ENCODE data around the gene SORBS2. TPM values are rescaled to one million over a fixed set of nuclear protein-coding genes. Genes with fewer than 3 reads are reported as not detected.

The SORBS2 gene
- total RNA-seq, 4 donors from 2014 or later = 17.4 to 40.8 (median 21.9) TPM

- TF ChIP-seq, protein P1, sequence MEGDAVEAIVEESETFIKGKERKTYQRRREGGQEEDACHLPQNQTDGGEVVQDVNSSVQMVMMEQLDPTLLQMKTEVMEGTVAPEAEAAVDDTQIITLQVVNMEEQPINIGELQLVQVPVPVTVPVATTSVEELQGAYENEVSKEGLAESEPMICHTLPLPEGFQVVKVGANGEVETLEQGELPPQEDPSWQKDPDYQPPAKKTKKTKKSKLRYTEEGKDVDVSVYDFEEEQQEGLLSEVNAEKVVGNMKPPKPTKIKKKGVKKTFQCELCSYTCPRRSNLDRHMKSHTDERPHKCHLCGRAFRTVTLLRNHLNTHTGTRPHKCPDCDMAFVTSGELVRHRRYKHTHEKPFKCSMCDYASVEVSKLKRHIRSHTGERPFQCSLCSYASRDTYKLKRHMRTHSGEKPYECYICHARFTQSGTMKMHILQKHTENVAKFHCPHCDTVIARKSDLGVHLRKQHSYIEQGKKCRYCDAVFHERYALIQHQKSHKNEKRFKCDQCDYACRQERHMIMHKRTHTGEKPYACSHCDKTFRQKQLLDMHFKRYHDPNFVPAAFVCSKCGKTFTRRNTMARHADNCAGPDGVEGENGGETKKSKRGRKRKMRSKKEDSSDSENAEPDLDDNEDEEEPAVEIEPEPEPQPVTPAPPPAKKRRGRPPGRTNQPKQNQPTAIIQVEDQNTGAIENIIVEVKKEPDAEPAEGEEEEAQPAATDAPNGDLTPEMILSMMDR (IDR thresholded peaks at IDR 0.05) = no peak
- TF ChIP-seq POLR2AphosphoS5 (IDR thresholded peaks at IDR 0.05) (no peak), POLR2A (IDR thresholded peaks at IDR 0.05) (no peak), EP300 (IDR thresholded peaks at IDR 0.05) (no peak)
- no peaks in the 10 kb centered on the region for H3K9me3 ChIP-seq
- peak overlapping the region; percentile 73 for H3K27ac ChIP-seq
- H3K27me3 ChIP-seq = no peaks in the 10 kb centered on the region
- no peak for DNase-seq (ENCODE audit: low spot score in 2 of 2)
- H3K4me1 ChIP-seq = peaks cover 4% of the 10 kb centered on the region
- peak overlapping the region; percentile 30 for H3K4me3 ChIP-seq
- no peaks in the 10 kb centered on the region for H3K36me3 ChIP-seq
- 75% methylated on average over 12 of the region's 12 CpGs for WGBS
These were observed 39.5 kb downstream of the SORBS2 start for GRCh38 chr4:185772391-185773093.

DNA sequence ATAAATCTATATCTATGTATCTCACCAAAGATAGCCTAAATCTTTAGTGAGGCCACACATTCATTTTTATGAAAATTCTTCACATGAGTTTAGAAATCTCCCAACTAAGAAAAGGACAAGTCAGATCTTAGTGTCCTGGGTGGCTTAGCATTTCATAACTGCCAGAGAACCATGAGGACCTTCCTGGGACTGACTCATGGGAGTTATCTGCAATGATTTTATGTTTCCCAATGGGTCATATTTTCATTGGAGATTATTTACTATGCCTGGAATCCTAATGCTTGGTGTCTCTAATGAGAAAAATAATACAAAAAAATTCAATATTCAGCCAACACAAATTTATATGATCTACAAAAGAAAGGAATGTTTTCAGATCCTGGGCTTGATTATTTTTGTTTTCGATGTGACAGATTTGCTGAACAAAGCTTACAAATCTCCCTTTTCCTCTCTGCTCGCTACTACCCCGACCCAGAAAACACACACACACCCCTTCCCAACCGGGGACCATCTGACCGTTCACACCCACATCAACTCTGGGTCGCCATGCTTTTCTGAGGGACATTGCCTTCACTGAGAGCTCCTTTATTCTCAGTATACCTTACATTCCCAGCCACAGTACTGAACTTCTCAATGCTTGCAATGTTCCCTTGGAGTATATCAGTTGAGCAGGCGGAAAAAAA, 40.1 kb downstream of the SORBS2 start:
- H3K27me3 ChIP-seq = no peaks in the 10 kb centered on the region
- no peaks in the 10 kb centered on the region for H3K36me3 ChIP-seq
- no peaks in the 10 kb centered on the region for H3K9me3 ChIP-seq
- no peak for TF ChIP-seq POLR2A (IDR thresholded peaks at IDR 0.05)
- no peak for TF ChIP-seq POLR2AphosphoS5 (IDR thresholded peaks at IDR 0.05)
- TF ChIP-seq, protein P1 (IDR thresholded peaks at IDR 0.05) = no peak
- no peak for TF ChIP-seq EP300 (IDR thresholded peaks at IDR 0.05)
- H3K4me1 ChIP-seq = peaks cover 4% of the 10 kb centered on the region
- 66% methylated on average over 7 of the region's 7 CpGs for WGBS
- peak overlapping the region; percentile 73 for H3K27ac ChIP-seq
- H3K4me3 ChIP-seq = no peak overlapping the region
- DNase-seq (ENCODE audit: low spot score in 2 of 2) = no peak

GRCh38 chr4:185767528-185767927, 44.5 kb downstream of the SORBS2 start:
- DNase-seq (ENCODE audit: low spot score in 2 of 2) = no peak
- H3K4me3 ChIP-seq = no peak overlapping the region
- H3K27me3 ChIP-seq = no peaks in the 10 kb centered on the region
- WGBS = 94% methylated on average over 4 of the region's 4 CpGs
- no peak overlapping the region for H3K27ac ChIP-seq
- H3K36me3 ChIP-seq = no peaks in the 10 kb centered on the region
- TF ChIP-seq POLR2A (IDR thresholded peaks at IDR 0.05) = no peak
- TF ChIP-seq, protein P1 (IDR thresholded peaks at IDR 0.05) = no peak
- TF ChIP-seq POLR2AphosphoS5 (IDR thresholded peaks at IDR 0.05) = no peak
- no peak for TF ChIP-seq EP300 (IDR thresholded peaks at IDR 0.05)
- H3K9me3 ChIP-seq = no peaks in the 10 kb centered on the region
- H3K4me1 ChIP-seq = no peaks in the 10 kb centered on the region

- H3K27ac ChIP-seq = no peak overlapping the region
- no peaks in the 10 kb centered on the region for H3K9me3 ChIP-seq
- no peak for DNase-seq (ENCODE audit: low spot score in 2 of 2)
- TF ChIP-seq POLR2A (IDR thresholded peaks at IDR 0.05) (no peak), EP300 (IDR thresholded peaks at IDR 0.05) (no peak), POLR2AphosphoS5 (IDR thresholded peaks at IDR 0.05) (no peak)
- TF ChIP-seq, protein P1 (IDR thresholded peaks at IDR 0.05) = no peak
- H3K36me3 ChIP-seq = no peaks in the 10 kb centered on the region
- H3K27me3 ChIP-seq = no peaks in the 10 kb centered on the region
- no peak overlapping the region for H3K4me3 ChIP-seq
- peaks cover 4% of the 10 kb centered on the region for H3K4me1 ChIP-seq
These were observed 47.1 kb downstream of the SORBS2 start for GRCh38 chr4:185764876-185765275.

Measured in suprapubic skin (tissue), 4 donors.